HG02642 (cell line): Measurements from ENCODE around the gene HOXD1.

Source experiments
- ATAC-seq: cut with Tn5 transposase; IDR thresholded peaks from one replicate; pipeline ENCODE4 v1.9.1; 2021; ENCODE audit warnings: mild to moderate bottlenecking; ENCODE audit not compliant: unreplicated experiment, poor library complexity

Gene HOXD1

DNA sequence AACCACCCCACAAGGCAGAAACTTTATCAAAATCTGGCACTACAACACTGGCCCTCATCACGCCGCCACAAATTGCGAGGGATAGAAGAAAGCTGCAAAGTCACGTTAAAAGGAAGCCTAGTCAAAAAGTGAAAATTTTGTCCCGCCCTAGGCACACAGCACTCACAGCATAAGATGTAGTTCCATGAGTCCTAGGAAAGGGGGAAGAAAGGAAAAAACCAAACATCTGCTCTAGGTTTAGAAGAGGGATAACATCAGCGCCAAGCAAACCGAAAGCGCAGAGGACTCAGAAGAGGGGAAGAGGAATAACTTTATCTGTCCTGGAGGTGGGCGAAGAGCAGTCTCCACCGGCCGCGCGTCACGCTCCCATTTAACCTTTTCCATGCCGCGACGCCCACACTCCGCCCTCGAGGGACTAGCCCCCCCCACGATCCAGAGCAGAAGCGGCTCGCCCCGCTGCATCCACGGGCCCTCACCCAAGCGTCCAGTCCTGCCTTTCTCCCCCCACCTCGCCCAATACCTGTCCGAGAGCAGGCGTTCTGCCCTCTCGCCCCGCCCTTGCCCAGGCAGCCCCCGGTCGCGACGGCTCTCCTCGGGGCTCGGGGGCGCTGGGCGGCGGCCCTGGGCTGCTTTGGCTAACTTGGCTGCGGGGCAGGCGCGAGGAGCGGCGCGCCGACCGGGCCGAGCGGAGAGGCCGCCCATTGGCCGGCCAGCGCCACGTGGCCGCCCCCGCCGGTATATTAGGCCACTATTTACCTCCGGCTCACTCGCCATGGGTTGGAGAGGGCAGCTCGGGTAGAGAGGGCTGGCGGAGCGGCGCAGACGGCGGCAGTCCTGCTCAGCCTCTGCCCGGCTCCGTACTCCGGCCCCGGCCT, at the start of gene HOXD1:
TSS of gene HOXD1 (plus strand) at position 770 of the 875 bp plus-strand sequence. CDS start 134 bp downstream, outside the sequence.
- ATAC-seq = no peak

DNA sequence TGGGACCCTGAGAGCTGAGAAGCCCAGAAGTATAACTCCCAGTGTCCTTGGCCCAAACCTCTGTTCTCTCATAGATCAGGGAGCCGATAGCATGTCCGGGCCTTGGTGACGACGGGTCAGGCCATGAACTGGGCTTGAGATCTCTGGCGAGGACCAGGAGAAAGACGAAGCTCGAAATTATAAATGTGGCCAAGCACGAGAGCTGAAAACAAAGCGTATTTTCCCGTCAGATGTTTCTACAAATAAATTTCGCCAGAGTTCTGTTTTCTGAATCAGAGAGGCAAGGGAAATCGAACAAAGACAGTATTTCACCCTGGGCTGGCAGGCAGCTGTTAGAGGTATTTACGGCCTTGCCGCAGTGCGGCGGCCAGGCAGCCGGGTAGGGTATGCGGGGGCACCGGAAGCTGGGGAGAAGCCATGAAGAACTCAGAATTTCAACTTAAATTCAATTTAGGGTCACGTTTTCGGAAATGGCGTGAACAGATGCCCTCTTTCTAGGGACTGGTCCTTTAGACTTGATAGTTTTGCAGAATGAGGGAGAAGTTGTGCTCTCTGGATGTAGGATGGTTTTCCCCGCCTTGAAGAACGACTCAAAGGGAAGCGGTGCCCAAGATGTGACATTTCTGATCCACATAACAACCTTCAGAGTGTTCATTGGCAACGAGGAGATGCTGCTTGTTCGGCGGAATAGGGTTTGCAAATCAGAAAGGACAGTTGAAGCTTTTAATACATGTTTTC, 49.4 kb upstream of the HOXD1 start:
- ATAC-seq = no peak

DNA sequence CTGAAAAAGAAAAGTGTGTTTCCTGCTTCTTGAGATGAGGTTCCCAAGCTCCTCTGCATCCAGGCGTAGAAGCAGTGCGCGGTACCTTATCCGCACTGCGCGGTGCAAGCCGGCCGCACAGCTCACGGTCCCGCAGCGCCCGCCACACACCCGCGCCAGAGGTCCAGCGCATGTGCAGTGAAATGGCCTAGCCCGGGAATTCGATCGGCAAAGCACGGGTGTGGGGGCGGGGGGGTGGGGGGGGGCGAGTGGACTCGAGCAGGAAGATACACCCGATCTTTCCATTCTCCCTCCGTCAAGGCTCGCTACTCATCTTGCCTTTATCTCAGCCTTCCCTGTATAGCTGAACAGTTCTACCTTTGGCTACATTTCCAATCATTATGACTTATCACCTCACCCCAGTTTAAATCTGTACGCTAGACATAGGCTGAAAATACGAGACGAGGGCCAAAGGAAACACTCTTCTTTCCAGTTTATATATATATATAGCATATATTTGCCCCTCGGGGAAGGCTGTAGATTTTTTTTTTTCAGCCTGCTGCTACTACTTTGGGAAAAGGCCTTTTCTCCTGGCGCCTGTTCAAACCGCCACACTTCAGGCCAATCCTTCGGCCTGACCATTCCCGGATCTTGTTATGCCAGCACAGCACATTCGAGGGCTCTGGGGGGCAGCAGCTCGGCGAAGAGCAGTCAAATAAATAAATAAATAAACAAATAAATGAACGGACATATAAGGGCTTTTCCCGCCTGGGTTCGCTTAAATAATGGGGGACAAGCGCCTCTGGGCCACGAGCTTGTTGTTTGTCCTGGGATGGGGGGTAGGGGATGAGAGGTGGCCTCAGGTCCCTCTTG, 48.6 kb upstream of the HOXD1 start:
- ATAC-seq = no peak

DNA sequence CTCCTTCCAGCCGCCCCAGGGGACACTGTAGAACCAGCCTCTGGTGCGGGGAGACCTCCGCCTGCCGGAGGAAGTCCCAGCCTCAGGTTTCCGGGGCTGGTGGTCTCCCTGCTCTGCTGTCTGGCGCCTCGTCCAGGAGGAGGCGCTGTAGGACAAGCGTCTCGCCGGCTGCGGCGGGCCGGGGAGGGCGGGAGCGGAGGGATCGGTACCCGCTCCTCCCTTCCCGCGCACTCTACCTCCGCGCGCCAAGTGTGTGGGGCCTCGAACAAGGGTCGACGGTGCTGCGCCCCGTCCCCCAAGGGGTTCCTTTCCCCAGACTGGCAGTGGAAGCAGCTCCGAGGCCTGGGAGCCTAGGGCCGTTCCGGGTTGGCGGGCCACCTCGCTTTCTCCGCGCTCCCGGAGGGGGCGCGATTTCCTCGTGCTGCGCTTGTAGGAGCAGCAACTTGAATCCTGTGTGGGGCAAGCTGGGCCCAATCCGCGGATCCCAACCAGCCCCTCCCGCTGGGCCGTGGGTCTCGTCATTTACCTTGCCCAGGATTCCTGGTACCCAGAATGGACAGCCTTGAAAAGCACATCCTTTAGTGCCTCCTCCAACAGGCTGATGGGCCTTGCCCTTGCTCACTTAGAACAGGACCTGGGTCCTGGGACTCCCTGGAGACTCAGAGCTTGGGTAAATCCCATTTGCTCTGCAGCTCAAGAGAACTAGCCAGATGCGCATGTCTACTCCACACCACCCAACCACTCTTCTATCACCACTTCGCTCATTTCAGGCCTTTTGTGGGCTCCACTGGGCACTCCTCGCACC, 47.8 kb upstream of the HOXD1 start:
- peak; percentile 94 for ATAC-seq

DNA sequence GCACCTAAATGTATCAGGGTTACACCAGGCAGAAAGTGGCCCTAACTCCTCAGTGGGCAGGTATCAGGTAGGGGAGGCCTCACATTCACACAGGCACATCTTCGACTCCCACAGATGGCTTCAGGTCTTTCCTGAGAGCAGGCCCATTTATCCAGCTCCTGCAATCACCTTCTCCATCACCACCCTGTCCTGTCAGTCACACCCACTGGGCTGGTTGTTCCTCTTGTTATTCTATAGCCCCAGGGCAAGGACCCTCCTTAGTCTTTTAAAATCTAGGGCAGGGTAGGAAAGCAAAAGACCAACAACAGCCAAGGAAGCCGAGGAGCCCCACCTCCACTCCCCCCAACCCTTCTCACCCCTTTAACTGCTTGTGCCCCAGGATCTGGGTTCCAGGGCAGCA, 46.2 kb upstream of the HOXD1 start:
- ATAC-seq = no peak

DNA sequence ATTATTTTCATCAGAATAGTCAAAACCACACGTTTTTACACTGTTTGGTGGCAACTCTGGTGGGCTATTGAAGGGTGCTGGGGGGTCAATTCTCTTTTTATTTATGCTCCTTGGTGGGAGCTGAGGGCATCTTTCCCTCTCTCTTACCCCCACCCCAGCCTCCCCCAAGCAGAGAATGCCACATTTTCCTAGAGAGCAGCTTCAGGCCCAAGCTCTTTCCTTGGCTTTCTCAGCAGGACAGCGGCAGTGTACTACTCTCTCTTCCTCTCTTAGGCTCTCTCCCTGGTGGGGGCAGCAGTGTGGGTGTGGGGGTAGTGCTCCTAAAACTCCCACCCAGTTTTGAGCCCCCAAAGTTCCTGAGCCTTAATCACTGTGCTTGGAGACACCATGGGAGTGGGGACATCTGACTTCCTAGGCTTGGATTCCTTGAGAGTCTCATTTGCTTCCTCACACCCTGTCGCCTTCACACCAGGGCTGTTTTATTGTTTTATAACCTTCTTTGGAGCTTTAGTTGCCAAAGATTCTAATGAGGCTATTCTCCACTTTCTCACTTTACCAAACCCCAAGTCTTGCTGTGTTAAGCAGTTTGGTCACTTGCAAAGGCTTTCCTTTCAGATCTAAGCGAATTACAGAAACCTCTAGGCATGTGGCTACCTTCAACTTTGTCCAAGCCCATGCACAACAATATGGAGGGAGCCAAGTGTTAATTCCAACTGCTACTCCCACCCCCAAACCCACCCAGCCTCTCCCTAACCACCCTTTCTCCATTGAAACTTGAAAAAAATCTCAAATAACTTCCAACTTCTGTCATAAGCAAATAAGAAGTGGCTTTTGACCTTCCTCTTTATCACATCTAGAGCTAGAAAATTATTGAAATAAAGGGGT, 43.1 kb upstream of the HOXD1 start:
- no peak for ATAC-seq

DNA sequence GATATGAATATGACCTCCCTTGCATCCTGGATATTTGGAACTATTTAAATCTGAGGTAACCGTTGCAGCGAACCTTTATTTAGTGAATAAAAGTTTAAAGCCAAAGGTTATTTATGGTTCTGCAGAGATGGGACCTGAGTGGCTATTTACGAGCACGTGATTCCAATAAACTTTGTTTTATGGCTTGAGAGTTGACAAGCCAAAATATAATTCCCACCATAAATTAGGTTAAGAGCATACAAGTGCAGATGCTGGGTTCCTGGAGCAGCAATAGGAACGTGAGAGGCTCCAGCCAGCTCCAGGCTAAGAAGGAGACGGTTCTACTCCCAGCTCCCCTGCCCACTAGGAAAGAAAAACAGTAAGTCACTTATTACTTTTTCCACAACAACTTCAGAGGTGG, 42.4 kb upstream of the HOXD1 start:
- ATAC-seq = no peak

DNA sequence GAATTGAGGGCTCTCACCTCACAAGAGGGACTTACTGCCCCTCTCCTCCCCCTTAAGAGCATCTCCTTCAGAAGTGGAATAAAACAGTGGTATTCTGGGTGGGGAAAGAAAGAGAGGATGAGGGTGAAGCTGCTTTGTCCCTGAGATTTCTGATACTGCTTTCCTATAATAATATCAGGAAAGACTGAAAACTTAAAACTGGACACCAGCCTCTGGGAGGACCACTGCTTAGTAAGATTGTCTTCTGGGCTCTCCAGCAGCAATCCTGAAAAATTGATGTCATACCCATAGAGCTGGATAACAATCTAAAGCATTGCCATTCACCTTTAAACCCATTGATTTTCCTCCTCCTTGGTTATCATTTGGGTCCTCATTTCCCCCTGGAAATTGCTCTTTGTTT, 41.8 kb upstream of the HOXD1 start:
- no peak for ATAC-seq

DNA sequence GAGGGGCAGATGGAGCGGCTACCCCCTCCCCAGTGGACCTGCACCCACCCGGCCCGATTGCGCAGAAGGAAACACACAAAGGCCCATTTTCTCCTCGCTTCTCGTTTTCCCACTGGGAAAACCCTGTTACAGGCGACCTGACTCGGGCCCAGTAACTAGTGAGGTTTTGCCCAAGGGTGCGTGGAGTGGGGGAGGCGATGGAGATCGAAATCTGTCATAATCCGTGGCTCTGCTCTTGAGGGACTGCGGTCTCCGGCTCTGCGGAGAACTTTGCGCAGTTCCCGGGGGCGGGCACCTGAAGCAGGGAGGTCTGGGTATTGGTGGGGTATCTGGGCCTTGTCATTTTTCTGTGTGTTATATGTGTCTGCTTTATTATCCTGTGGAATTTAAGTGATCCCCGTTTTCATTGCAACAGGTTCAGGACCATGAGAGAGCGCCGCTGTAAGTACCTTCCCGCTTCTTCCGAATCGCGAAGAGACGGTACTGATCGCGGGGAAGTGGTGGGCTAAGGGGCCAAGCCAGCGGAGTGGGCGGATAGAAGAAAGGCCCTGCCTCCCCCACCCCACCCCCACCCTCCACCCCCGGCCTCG, 41.2 kb upstream of the HOXD1 start:
- ATAC-seq = no peak

DNA sequence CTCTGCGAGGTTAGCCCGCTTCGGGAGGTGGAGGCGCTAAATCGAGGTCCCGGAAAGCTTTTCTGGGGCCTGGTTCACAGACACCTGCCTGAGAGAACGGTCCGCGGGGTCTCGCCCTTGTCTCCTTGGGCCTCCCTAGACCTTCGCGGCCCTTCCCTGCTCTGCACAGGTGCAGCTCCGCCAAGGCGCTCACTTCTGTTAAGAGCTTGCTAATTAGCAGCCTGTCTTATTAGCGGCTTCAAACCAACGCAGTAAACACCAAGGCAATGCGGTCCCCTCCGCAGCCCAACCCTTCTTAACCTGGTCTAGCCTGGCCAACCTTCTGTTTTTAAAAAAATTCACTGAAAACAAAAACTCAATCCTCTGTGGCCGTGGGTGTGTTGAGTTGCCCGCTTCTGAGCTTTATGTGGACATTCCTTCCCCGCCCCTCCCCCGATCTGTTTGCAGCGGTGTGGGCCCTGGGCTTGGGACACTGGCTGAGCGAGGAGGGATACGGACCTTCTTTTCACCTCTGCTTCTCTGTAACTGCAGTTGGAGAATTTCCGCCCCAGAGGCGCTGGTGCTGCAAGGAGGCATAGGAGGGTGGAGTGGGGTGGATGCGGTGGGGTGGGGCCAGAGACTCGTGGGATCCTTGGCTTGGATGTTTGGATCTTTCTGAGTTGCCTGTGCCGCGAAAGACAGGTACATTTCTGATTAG, 40.5 kb upstream of the HOXD1 start:
- no peak for ATAC-seq

DNA sequence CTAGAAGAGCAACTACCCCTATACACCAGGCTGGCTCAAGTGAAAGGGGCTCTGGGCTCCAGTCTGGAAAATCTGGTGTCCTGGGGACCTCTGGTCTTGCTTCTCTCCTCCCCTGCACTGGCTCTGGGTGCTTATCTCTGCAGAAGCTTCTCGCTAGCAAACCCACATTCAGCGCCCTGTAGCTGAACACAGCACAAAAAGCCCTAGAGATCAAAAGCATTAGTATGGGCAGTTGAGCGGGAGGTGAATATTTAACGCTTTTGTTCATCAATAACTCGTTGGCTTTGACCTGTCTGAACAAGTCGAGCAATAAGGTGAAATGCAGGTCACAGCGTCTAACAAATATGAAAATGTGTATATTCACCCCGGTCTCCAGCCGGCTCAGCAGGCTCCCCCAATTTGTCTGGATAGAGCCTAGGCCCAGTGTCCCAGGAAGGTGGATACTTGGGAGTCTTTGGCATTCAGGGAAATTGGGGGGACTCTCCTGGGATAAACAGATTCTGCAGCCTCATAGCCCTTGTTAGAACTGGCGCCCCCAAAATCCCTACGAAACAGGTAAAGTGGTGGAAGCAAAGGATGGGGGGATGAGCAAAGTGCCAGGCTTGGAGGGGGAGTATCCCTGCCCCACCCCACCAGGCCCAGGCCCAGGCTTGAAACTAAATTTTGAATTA, 39.6 kb upstream of the HOXD1 start:
- ATAC-seq = no peak

DNA sequence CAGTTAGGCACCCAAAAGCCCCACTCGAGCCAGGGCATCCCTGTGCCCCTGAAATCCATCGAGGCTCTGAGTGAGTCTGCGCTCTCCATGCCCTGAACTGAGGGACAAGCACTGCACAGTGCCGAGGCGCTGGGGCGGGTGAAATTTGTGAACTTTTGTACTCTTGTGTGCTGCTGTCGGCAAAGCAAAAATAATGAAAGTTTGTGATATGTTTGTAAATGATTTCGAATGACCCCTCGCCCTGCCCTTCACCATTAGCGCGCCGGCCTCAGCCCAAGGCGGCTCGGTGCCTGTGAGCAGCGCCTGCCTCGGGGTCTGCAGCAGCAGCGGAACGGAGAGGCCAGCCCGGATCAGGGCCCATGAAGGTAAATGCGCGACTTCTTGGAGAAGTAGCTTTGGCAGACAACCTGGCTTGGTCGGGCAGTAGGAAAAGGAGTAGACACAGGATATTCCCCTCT, 39.0 kb upstream of the HOXD1 start:
- no peak for ATAC-seq

DNA sequence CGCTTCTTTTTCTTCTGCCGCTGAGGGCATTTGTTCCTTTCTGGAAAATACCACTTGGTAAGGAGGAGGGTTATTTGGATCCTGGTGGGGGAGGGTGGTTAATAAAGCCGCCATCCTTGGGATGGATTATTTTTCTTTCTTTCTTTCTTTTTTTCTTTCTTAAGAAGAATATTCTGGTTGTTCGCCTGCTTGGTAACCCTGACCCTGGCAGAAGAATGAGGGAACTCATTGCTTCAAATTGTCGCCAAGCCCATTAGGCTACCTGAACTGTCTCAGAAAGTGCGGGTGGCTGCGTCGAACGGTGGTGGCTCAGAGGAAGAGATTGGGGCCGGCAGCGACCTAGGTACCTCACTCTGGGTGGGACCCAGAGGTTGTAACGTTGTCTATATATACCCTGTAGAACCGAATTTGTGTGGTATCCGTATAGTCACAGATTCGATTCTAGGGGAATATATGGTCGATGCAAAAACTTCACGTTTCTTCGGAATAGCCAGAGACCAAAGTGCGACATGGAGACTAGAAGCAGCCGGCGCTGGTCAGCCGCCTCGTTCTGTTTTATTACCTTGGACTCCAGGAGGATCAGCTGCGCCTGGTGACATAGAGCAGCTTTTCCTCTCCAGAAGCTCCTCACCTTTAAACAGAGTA, 38.4 kb upstream of the HOXD1 start:
- no peak for ATAC-seq

DNA sequence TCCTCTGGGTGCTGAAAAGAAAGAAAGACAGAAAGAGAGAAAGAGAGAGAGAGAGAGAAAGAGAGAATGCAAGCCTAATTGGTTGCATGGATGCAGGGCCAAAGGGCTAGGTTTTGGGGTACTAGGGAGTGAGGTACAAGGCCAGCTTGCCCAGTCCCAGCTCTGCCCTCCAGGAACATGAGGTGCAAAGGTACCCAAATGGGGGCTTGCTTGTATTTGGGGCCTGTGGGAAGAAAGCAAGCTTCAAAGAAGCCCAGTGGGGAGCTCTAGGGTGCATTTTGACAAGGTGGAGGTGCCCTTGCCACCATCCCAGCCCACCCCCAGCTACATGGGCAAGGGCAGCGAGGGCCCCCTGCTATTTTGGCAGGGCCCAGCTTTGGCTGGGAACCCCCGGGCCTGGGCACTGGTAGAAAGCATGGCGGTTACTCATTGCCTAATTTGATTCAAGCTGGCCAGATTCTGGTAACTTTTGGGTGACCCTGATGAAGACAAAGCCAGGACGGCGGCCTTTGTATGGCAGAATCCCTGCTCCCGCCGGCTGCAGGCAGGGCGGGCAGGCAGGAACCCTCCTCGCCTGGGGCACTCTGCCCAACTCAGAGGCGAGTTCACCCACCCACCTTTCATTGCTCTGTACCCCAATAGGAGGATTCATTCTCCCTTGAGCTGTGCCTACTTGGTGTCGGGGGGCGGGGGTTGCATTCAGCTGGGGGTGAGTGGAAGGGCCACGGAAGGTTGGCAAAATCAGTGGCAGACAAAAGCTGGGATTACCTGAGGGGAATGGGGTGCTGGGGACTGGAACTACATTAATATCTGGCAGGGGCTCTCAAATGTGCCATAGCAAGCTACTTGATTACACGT, 37.7 kb upstream of the HOXD1 start:
- ATAC-seq = no peak

DNA sequence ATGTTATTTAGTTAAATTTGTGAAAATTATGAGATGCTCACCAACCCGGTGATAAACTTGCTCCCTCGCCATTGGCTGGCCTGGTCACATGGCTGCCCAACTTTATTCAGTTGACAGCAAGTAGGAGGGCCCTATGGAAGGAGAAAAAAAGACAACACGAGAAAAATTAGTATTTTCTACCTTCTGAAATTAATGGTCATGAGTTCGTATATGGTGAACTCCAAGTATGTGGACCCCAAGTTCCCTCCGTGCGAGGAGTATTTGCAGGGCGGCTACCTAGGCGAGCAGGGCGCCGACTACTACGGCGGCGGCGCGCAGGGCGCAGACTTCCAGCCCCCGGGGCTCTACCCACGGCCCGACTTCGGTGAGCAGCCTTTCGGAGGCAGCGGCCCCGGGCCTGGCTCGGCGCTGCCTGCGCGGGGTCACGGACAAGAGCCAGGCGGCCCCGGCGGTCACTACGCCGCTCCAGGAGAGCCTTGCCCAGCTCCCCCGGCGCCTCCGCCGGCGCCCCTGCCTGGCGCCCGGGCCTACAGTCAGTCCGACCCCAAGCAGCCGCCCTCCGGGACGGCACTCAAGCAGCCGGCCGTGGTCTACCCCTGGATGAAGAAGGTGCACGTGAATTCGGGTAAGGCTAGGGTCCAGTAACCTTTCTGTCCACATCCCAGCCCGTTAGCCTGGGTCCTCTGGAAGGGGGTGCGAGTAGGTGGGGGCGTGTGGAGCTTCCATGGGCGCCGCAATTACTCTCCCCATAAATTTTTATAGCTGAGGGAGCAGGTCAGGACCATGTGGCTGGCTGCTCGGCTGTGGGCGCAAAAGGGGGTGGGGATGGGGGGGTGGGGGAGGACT, 36.8 kb upstream of the HOXD1 start, which contains the start of gene HOXD4:
TSS of gene HOXD4 (plus strand) at position 109 of the 846 bp plus-strand sequence. CDS start at position 193, 84 bp downstream.
- no peak for ATAC-seq
